Ascending aorta (tissue), 2 donors: ENCODE data around the gene RBM48. TPM values are rescaled to one million over a fixed set of nuclear protein-coding genes. Genes with fewer than 3 reads are reported as not detected.
"Not testable (repeated sequence)": the region's sequence is repeated elsewhere in the genome, so short reads cannot be mapped to it uniquely, and the experiment has no call there.

Experiments used
- DNase-seq, 2 donors: peaks; one replicate each; pipeline ENCODE4 v3.0.0-alpha.2; 2019; ENCODE audit warnings: low spot score in 2 of 2
- H3K27ac ChIP-seq, 2 donors: fragments of 200-600 bp; sonication (generic); one replicate each; pipeline ENCODE4 v1.5.1; 2016 to 2017; ENCODE audit warnings: mild to moderate bottlenecking in 1 of 2
- H3K27me3 ChIP-seq: fragments of 200-600 bp; sonication (generic); one replicate; pipeline ENCODE4 v1.5.1; 2017
- H3K36me3 ChIP-seq, 2 donors: fragments of 200-600 bp; sonication (generic); one replicate each; pipeline ENCODE4 v1.5.1; 2016
- H3K4me1 ChIP-seq, 2 donors: fragments of 200-600 bp; sonication (generic); one replicate each; pipeline ENCODE4 v1.5.1; 2016 to 2017; ENCODE audit warnings: mild to moderate bottlenecking in 1 of 2
- H3K4me3 ChIP-seq, 2 donors: fragments of 200-600 bp; sonication (generic); one replicate each; pipeline ENCODE4 v1.5.1; 2016 to 2017; ENCODE audit warnings: mild to moderate bottlenecking in 1 of 2
- H3K9me3 ChIP-seq, 2 donors: fragments of 200-600 bp; sonication (generic); one replicate each; pipeline ENCODE4 v1.5.1; 2016
- CTCF ChIP-seq, 3 experiments: fragments of 200-600 bp in 2 of 3; fragments of 450-650 bp in 1 of 3; sonication (generic) in 2 of 3; IDR thresholded peaks; one replicate each; pipeline ENCODE4 v1.5.1; 2016 to 2019; ENCODE audit warnings: antibody characterized with exemption in 3 of 3, mild to moderate bottlenecking in 1 of 3, moderate library complexity in 1 of 3
- intact Hi-C: fragments of 100-400 bp; cut with DNase I; formaldehyde crosslinking; loops from one replicate; pipeline ENCODE4 v1.15.1; 2023
- total RNA-seq: library from RNA; depleted of rRNA; stranded (reverse); fragments of >200 nt; gene quantifications from one replicate; pipeline ENCODE4 v1.1.0, GENCODE V29; 2016

Gene RBM48
- total RNA-seq, 1 donor from 2014 or later: 2.2 TPM

GRCh38 chr7:92527300-92528187, 1.1 kb upstream of the RBM48 start:
- intact Hi-C loops: loop anchor here (1.0 to 5.0 kb wide), 6 partner anchors 60 to 705 kb away; partner anchors contain the start of genes CYP51A1 and VPS50
- peak overlapping the region; percentile 83 to 89 for H3K27ac ChIP-seq
- no peak for TF ChIP-seq CTCF (IDR thresholded peaks at IDR 0.05)

GRCh38 chr7:92528958-92529264, 316 bp downstream of the RBM48 start:
- Histone ChIP-seq H3K4me1 (peaks cover 9 to 18% of the 10 kb centered on the region in 2 donors), H3K4me3 (peak overlapping the region; percentile 86 to 94), H3K36me3 (peaks cover 33 to 38% of the 10 kb centered on the region in 2 donors), H3K27me3 (no peaks in the 10 kb centered on the region), H3K9me3 (no peaks in the 10 kb centered on the region), H3K27ac (peak overlapping the region; percentile 88 to 89)
- no peak for TF ChIP-seq CTCF (IDR thresholded peaks at IDR 0.05)
- DNase-seq: no peak
- intact Hi-C loops: loop anchor here (1.0 to 5.0 kb wide), 5 partner anchors 58 to 703 kb away; partner anchors contain the start of genes CYP51A1 and VPS50

More at GRCh38 chr7:92527300-92528187, 1.1 kb upstream of the RBM48 start:
- peak in 1 of 2 donors; percentile 69 for DNase-seq
- H3K36me3 ChIP-seq: peaks cover 20 to 24% of the 10 kb centered on the region in 2 donors
- peak overlapping the region; percentile 86 to 94 for H3K4me3 ChIP-seq
- H3K9me3 ChIP-seq: no peaks in the 10 kb centered on the region
- H3K4me1 ChIP-seq: peaks cover 9 to 18% of the 10 kb centered on the region in 2 donors
- H3K27me3 ChIP-seq: no peaks in the 10 kb centered on the region

DNA sequence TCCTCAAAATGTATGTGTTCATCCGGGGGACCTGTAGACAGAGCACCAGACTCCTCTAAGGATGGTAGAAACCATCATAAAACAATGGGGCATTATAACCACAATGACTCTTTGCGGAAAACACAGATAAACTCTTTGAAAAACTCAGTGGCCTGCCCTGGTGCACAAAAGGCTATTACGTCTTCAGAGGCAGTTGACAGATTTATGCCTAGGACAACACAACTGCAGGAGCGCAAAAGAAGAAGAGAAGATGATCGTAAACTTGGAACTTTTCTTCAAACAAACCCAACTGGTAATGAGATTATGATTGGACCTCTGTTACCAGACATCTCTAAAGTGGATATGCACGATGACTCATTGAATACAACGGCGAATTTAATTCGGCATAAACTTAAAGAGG, 6.0 kb downstream of the RBM48 start:
- Histone ChIP-seq H3K4me3 (no peak overlapping the region), H3K4me1 (peaks cover 3 to 5% of the 10 kb centered on the region in 2 donors), H3K27ac (no peak overlapping the region), H3K27me3 (no peaks in the 10 kb centered on the region), H3K9me3 (no peaks in the 10 kb centered on the region), H3K36me3 (peaks cover 60 to 94% of the 10 kb centered on the region in 2 donors)
- TF ChIP-seq CTCF (IDR thresholded peaks at IDR 0.05): no peak
- intact Hi-C loops: no loop called here
- DNase-seq: no peak

DNA sequence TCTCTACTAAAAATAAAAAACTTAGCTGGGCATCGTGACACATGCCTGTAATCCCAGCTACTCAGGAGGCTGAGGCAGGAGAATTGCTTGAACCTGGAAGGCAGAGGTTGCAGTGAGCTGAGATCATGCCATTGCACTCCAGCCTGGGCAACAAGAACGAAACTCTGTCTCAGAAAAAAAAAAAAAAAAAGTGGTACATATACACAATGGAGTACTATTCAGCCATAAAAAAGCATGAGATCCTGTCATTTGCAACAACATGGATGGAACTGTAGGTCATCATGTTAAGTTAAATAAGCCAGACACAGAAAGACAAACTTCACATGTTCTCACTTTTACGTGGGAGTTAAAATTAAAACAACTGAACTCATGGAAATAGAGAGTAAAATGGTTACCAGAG, 14.9 kb downstream of the RBM48 start:
- DNase-seq, intact Hi-C loops: not testable (repeated sequence)

GRCh38 chr7:92545116-92545515, 16.5 kb downstream of the RBM48 start:
- DNase-seq, H3K4me1 ChIP-seq, H3K4me3 ChIP-seq, H3K9me3 ChIP-seq, H3K36me3 ChIP-seq, intact Hi-C loops, H3K27ac ChIP-seq, H3K27me3 ChIP-seq: not testable (repeated sequence)

More for the DNA sequence above, 14.9 kb downstream of the RBM48 start:
- H3K9me3 ChIP-seq, H3K27me3 ChIP-seq, H3K4me1 ChIP-seq, H3K4me3 ChIP-seq, H3K27ac ChIP-seq: not testable (repeated sequence)
- peaks cover 2 to 11% of the 10 kb centered on the region in 2 donors for H3K36me3 ChIP-seq

DNA sequence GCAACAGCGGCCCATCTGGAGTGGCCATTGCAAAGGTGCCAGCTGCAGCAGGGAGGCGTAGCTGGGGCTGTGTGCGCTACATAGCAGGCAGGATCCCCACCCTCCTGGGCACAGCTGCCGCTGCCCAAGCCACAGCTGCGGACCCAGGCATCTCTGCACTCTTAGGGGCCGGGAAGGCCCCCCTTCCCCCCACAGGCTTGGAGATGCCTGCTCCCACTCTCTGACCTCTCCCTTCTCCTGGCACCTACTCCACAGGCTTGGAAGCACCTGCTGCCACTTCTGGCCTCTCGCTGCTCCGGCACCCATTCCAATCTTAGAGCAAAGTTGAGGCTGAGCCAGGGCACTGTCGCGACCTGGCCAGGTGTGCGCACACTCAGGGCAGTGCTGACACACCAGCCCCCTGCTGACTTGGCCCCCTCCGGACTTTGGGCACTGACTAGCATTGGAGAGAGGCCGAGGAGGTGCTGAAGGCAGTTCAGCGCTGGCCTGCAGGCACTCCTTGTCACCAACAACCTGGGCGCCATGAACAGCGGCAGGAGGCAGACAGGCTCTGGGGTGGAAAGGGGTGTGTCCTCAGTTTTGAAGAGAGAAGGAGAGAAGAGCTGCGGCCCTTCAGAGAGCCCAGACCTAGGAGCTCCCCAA, 18.4 kb downstream of the RBM48 start:
- Histone ChIP-seq H3K4me3 (no peak overlapping the region), H3K27me3 (no peaks in the 10 kb centered on the region), H3K9me3 (no peaks in the 10 kb centered on the region), H3K27ac (no peak overlapping the region), H3K36me3 (no peaks in the 10 kb centered on the region), H3K4me1 (no peaks in the 10 kb centered on the region)
- no peak for DNase-seq
- TF ChIP-seq CTCF (IDR thresholded peaks at IDR 0.05): no peak
- intact Hi-C loops: no loop called here
